Breast epithelium (tissue), 3 donors: ENCODE measurements around the gene GSG1L2.

Source experiments
- CTCF ChIP-seq, 3 donors: fragments of 450-650 bp; IDR thresholded peaks; one replicate each; pipeline ENCODE4 v1.5.1; 2016 to 2017; ENCODE audit warnings: antibody characterized with exemption in 3 of 3, mild to moderate bottlenecking in 3 of 3, moderate library complexity in 3 of 3
- POLR2A ChIP-seq: fragments of 450-650 bp; IDR thresholded peaks from one replicate; pipeline ENCODE4 v1.6.1; 2016; ENCODE audit warnings: antibody characterized with exemption, mild to moderate bottlenecking, moderate library complexity
- POLR2AphosphoS5 ChIP-seq, 3 donors: sonication (generic); formaldehyde crosslinking; IDR thresholded peaks; one replicate each; pipeline ENCODE4 v1.6.1; 2017; ENCODE audit warnings: antibody characterized with exemption in 3 of 3

GRCh38 chr17:9798724-9799123, 23.2 kb downstream of the GSG1L2 start:
- TF ChIP-seq CTCF (IDR thresholded peaks at IDR 0.05), result no peak
- no peak for TF ChIP-seq POLR2AphosphoS5 (IDR thresholded peaks at IDR 0.05)
- no peak for TF ChIP-seq POLR2A
